SK-N-SH treated with all-trans-retinoic acid at 6 μM for 48 hours (cell line): ENCODE results near the gene REPS1.

Experiments used
- ATAC-seq: fragments of 200-7000 bp; cut with Tn5 transposase; 3 replicates; pipeline ENCODE4 v1.9.1; 2020; ENCODE audit warnings: mild to moderate bottlenecking, moderate library complexity
- ARNTL ChIP-seq: fragments of 450-650 bp; formaldehyde crosslinking; IDR thresholded peaks from 2 replicates; pipeline ENCODE4 v1.5.0; 2020; ENCODE audit warnings: low read depth, mild to moderate bottlenecking, moderate library complexity, borderline replicate concordance
- BACH2 ChIP-seq: fragments of 250-450 bp; sonication (Bioruptor Pico); IDR thresholded peaks from 2 replicates; pipeline ENCODE4 v1.9.0; 2021; ENCODE audit warnings: mild to moderate bottlenecking, borderline replicate concordance
- CSDC2 ChIP-seq: fragments of 250-450 bp; sonication (Bioruptor Pico); IDR thresholded peaks from 2 replicates; pipeline ENCODE4 v1.5.0; 2020; ENCODE audit warnings: mild to moderate bottlenecking, moderate library complexity
- ESRRG ChIP-seq: fragments of 250-450 bp; sonication (Bioruptor Pico); IDR thresholded peaks from 2 replicates; pipeline ENCODE4 v1.6.1; 2021; ENCODE audit warnings: mild to moderate bottlenecking
- ISL1 ChIP-seq: fragments of 250-450 bp; sonication (Bioruptor Pico); IDR thresholded peaks from 2 replicates; pipeline ENCODE4 v2.1.2; 2022; ENCODE audit warnings: mild to moderate bottlenecking, moderate library complexity
- OSR1 ChIP-seq: fragments of 250-450 bp; sonication (Bioruptor Pico); IDR thresholded peaks from 2 replicates; pipeline ENCODE4 v1.8.0; 2022; ENCODE audit warnings: moderate library complexity, mild to moderate bottlenecking, inconsistent platforms
- PPARA ChIP-seq: fragments of 250-450 bp; sonication (Bioruptor Pico); IDR thresholded peaks from 2 replicates; pipeline ENCODE4 v1.5.0; 2020; ENCODE audit warnings: mild to moderate bottlenecking, borderline replicate concordance
- RARB ChIP-seq: fragments of 250-450 bp; sonication (Bioruptor Pico); IDR thresholded peaks from 2 replicates; pipeline ENCODE4 v1.8.0; 2021; ENCODE audit warnings: mild to moderate bottlenecking, moderate library complexity
- SNAI2 ChIP-seq: fragments of 250-450 bp; sonication (Bioruptor Pico); IDR thresholded peaks from 2 replicates; pipeline ENCODE4 v1.5.0; 2020; ENCODE audit warnings: mild to moderate bottlenecking, moderate library complexity
- TCF4 ChIP-seq: fragments of 250-450 bp; sonication (Bioruptor Pico); IDR thresholded peaks from 2 replicates; pipeline ENCODE4 v1.8.0; 2021; ENCODE audit warnings: mild to moderate bottlenecking, moderate library complexity, borderline replicate concordance
- TOX ChIP-seq: fragments of 250-450 bp; sonication (Bioruptor Pico); IDR thresholded peaks from 2 replicates; pipeline ENCODE4 v1.8.0; 2021; ENCODE audit warnings: mild to moderate bottlenecking, moderate library complexity, borderline replicate concordance
- ZFP3 ChIP-seq: fragments of 250-450 bp; sonication (Bioruptor Pico); IDR thresholded peaks from 2 replicates; pipeline ENCODE4 v1.5.0; 2020; ENCODE audit warnings: mild to moderate bottlenecking, moderate library complexity
- ZNF565 ChIP-seq: fragments of 450-650 bp; formaldehyde crosslinking; conservative IDR thresholded peaks from 2 replicates; pipeline ENCODE4 v1.5.0; 2020; ENCODE audit warnings: low read depth, mild to moderate bottlenecking, moderate library complexity
- ZNF70 ChIP-seq: fragments of 450-650 bp; formaldehyde crosslinking; IDR thresholded peaks from 2 replicates; pipeline ENCODE4 v1.5.0; 2020; ENCODE audit warnings: mild to moderate bottlenecking, moderate library complexity
- ZNF8 ChIP-seq: fragments of 450-650 bp; formaldehyde crosslinking; IDR thresholded peaks from 2 replicates; pipeline ENCODE4 v1.5.0; 2020; ENCODE audit warnings: mild to moderate bottlenecking, moderate library complexity
- TF ChIP-seq, protein P1 (sequence below): fragments of 250-450 bp; sonication (Bioruptor Pico); IDR thresholded peaks from 2 replicates; pipeline ENCODE4 v1.5.1; 2021; ENCODE audit warnings: mild to moderate bottlenecking, moderate library complexity
- TF ChIP-seq, protein P2 (sequence below): fragments of 250-450 bp; sonication (Bioruptor Pico); IDR thresholded peaks from 2 replicates; pipeline ENCODE4 v1.8.0; 2020; ENCODE audit warnings: mild to moderate bottlenecking, moderate library complexity, borderline replicate concordance

The REPS1 gene

DNA sequence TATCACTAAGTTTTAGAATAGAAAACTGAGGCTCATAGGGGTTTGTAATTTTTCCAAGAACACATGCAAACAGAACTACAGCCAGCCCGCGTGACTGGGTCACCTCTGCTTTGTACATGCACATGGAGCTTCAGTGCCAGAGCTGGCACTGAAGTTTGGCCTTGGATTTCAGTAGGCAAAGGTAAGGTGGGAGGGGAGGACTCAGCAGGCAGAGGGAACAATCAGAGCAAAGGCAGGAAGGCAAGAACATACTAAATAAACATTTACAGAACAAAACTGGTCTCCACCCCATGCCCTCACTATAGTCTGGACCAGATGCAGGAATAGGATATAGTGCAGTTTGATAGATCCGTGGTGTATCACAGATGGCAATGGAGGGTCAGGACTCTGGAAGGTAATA, 26.9 kb upstream of the REPS1 start:
- ATAC-seq: no peak
- TF ChIP-seq, protein P1, sequence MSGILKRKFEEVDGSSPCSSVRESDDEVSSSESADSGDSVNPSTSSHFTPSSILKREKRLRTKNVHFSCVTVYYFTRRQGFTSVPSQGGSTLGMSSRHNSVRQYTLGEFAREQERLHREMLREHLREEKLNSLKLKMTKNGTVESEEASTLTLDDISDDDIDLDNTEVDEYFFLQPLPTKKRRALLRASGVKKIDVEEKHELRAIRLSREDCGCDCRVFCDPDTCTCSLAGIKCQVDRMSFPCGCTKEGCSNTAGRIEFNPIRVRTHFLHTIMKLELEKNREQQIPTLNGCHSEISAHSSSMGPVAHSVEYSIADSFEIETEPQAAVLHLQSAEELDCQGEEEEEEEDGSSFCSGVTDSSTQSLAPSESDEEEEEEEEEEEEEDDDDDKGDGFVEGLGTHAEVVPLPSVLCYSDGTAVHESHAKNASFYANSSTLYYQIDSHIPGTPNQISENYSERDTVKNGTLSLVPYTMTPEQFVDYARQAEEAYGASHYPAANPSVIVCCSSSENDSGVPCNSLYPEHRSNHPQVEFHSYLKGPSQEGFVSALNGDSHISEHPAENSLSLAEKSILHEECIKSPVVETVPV (CRISPR knock-in tag): no peak
- TF ChIP-seq SNAI2 (CRISPR knock-in tag): no peak
- no peak for TF ChIP-seq RARB (CRISPR knock-in tag)
- no peak for TF ChIP-seq OSR1 (CRISPR knock-in tag)
- no peak for TF ChIP-seq CSDC2 (CRISPR knock-in tag)
- TF ChIP-seq, protein P2, sequence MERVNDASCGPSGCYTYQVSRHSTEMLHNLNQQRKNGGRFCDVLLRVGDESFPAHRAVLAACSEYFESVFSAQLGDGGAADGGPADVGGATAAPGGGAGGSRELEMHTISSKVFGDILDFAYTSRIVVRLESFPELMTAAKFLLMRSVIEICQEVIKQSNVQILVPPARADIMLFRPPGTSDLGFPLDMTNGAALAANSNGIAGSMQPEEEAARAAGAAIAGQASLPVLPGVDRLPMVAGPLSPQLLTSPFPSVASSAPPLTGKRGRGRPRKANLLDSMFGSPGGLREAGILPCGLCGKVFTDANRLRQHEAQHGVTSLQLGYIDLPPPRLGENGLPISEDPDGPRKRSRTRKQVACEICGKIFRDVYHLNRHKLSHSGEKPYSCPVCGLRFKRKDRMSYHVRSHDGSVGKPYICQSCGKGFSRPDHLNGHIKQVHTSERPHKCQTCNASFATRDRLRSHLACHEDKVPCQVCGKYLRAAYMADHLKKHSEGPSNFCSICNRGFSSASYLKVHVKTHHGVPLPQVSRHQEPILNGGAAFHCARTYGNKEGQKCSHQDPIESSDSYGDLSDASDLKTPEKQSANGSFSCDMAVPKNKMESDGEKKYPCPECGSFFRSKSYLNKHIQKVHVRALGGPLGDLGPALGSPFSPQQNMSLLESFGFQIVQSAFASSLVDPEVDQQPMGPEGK: no peak
- no peak for TF ChIP-seq PPARA (CRISPR knock-in tag)
- no peak for TF ChIP-seq ISL1 (CRISPR knock-in tag)
- TF ChIP-seq ZFP3 (CRISPR knock-in tag): no peak
- no peak for TF ChIP-seq ESRRG
- no peak for TF ChIP-seq ARNTL
- TF ChIP-seq, all 23 proteins: peak for 0

DNA sequence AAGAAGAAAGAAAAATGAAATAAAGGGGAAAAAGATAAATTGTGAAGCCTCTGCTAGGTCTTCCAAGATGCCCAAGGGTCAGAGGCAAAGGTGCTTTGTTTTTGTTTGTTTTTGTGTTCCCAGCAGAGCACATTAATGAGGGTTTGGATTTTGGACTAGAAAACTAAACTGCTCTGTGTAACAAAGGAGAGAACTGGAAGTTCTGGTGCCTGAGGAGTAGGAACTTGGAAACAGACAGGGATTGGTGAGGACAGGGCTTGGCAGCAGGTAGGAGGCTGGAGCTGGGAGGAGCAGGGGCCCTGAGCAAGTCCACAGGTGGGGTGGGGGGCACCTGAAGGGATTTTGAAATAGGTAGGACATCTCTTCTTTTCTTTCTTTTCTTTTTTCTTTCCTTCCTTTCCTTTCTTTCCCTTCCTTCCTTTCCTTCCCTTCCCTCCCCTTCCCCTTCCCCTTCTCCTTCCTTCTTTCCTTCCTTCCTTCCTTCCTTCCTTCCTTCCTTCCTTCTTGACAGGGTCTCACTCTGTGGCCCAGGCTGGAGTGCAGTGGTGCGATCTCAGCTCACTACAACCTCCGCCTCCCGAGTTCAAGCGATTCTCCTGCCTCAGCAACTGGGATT, 25.2 kb upstream of the REPS1 start:
- TF ChIP-seq CSDC2 (CRISPR knock-in tag) (no peak), TOX (CRISPR knock-in tag) (no peak), ZNF8 (CRISPR knock-in tag) (no peak), BACH2 (CRISPR knock-in tag) (no peak)

DNA sequence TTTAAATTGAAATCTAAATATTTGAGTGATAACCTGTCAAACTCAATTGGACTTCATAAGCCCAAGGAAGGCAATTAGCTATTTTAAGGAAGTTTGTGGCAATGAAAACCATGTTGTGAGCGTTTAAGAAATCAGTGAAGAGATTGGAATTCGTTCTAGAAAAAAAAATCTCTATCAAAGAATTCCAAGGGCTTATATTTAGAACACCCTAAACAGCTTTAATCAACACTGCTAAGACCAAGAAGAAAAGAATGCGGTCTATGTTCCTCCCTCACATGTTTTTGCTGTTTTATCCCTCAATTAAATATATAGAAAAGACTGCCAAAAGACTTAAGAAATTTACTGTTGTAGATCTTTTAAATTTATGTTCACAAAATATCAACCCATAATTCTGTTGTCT, 23.9 kb upstream of the REPS1 start:
- TF ChIP-seq, protein P2: no peak
- TF ChIP-seq, protein P1 (CRISPR knock-in tag): no peak
- no peak for TF ChIP-seq ZNF565 (CRISPR knock-in tag)
- TF ChIP-seq TOX (CRISPR knock-in tag): no peak
- TF ChIP-seq ZNF70 (CRISPR knock-in tag): no peak
- ATAC-seq: no peak

More for the DNA sequence above, 25.2 kb upstream of the REPS1 start:
- no peak for ATAC-seq

DNA sequence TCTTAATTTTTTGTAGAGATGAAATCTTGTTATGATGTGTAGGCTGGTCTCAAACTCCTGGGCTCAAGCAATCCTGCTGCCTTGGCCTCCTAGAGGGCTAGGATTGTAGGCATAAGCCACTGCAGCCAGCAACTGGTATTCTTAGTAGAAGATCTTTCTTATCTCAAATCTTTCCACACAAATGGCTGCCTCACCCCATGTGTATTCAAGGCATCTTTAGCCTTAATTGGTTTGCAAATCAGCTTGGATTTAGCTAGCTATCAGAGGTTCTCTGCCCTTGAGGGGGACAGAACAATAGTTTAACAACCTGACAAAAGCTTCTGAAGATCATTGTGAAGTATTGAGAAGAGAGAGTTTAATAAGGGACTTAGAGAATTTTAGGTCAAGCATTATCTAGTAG, 22.6 kb upstream of the REPS1 start:
- TF ChIP-seq RARB (CRISPR knock-in tag) (no peak), ISL1 (CRISPR knock-in tag) (no peak), SNAI2 (CRISPR knock-in tag) (no peak), TOX (CRISPR knock-in tag) (no peak), CSDC2 (CRISPR knock-in tag) (no peak), ZNF565 (CRISPR knock-in tag) (no peak), TCF4 (no peak)
- TF ChIP-seq, protein P2: no peak
- TF ChIP-seq, all 23 proteins: peak for 0
- ATAC-seq: no peak

DNA sequence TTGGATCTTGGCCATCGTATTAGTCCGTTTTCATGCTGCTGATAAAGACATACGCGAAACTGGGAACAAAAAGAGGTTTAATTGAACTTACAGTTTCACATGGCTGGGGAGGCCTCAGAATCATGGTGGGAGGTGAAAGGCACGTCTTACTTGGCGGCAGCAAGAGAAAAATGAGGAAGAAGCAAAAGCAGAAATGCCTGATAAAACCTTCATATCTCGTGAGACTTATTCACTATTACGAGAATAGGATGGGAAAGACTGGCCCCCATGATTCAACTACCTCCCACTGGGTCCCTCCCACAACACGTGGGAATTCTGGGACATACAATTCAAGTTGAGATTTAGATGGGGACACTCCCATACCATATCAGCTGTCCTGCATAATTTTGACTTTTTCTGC, 20.1 kb upstream of the REPS1 start:
- TF ChIP-seq TCF4 (no peak), ESRRG (no peak)
- TF ChIP-seq, all 23 proteins: peak for 0
- no peak for ATAC-seq
